Ammon's horn (tissue), 1 donor: ENCODE data around the gene EEF1AKMT4.
A peak's percentile ranks its signal among the peaks of the same experiment; 100 is the strongest.

Experiments
- DNase-seq: peaks from one replicate; pipeline ENCODE4 v3.0.0-alpha.2; 2016; ENCODE audit warnings: low spot score

EEF1AKMT4 gene

GRCh38 chr3:184249412-184250166, at the start of gene EEF1AKMT4:
TSS of gene EEF1AKMT4 (plus strand) at chr3:184249672. CDS start at chr3:184249695, 23 bp downstream.
- DNase-seq = peak; percentile 97

- no peak for DNase-seq
These were observed 48.6 kb upstream of the EEF1AKMT4 start for GRCh38 chr3:184200825-184201224.

- DNase-seq = no peak
These were observed 45.9 kb upstream of the EEF1AKMT4 start for GRCh38 chr3:184203526-184203925.

GRCh38 chr3:184209146-184209923, 40.1 kb upstream of the EEF1AKMT4 start:
- no peak for DNase-seq

GRCh38 chr3:184211297-184211696, 38.2 kb upstream of the EEF1AKMT4 start:
- no peak for DNase-seq

GRCh38 chr3:184211718-184212117, 37.8 kb upstream of the EEF1AKMT4 start:
- DNase-seq = no peak

- DNase-seq = no peak
These were observed 30.7 kb upstream of the EEF1AKMT4 start for GRCh38 chr3:184218814-184219213.

GRCh38 chr3:184222521-184222920, 27.0 kb upstream of the EEF1AKMT4 start:
- DNase-seq = no peak

- DNase-seq = no peak
These were observed 25.5 kb upstream of the EEF1AKMT4 start for GRCh38 chr3:184223946-184224345.

- no peak for DNase-seq
These were observed 22.0 kb upstream of the EEF1AKMT4 start for GRCh38 chr3:184227481-184227935.

- no peak for DNase-seq
These were observed 20.9 kb upstream of the EEF1AKMT4 start for GRCh38 chr3:184228376-184229137.

- peak; percentile 56 for DNase-seq
These were observed 19.9 kb upstream of the EEF1AKMT4 start, which contains the start of gene VWA5B2 for GRCh38 chr3:184229394-184230080. TSS of gene VWA5B2 (plus strand) at chr3:184229585. CDS start at chr3:184230529, 944 bp downstream.

GRCh38 chr3:184230081-184230602, 19.3 kb upstream of the EEF1AKMT4 start:
- DNase-seq = no peak

- no peak for DNase-seq
These were observed 18.6 kb upstream of the EEF1AKMT4 start for GRCh38 chr3:184230603-184231528.

- no peak for DNase-seq
These were observed 17.8 kb upstream of the EEF1AKMT4 start for GRCh38 chr3:184231671-184232070.

GRCh38 chr3:184233127-184233843, 16.2 kb upstream of the EEF1AKMT4 start:
- no peak for DNase-seq

GRCh38 chr3:184234224-184234623, 15.2 kb upstream of the EEF1AKMT4 start:
- DNase-seq = peak; percentile 61

- no peak for DNase-seq
These were observed 14.6 kb upstream of the EEF1AKMT4 start for GRCh38 chr3:184234671-184235380.
